HG02798 (cell line): ENCODE measurements around the gene RWDD3.

Experiments used
- ATAC-seq: cut with Tn5 transposase; IDR thresholded peaks from one replicate; pipeline ENCODE4 v1.9.1; 2021; ENCODE audit warnings: mild to moderate bottlenecking; ENCODE audit not compliant: unreplicated experiment, poor library complexity

The RWDD3 gene

GRCh38 chr1:95233737-95234500 is at the start of gene RWDD3:
RWDD3 (plus strand) TSS chr1:95234210; CDS start chr1:95234231, 21 bp downstream.
- ATAC-seq = peak; percentile 99

GRCh38 chr1:95186149-95186548 is 47.9 kb upstream of the RWDD3 start:
- ATAC-seq = no peak

GRCh38 chr1:95193591-95193990 is 40.4 kb upstream of the RWDD3 start:
- ATAC-seq = no peak

DNA sequence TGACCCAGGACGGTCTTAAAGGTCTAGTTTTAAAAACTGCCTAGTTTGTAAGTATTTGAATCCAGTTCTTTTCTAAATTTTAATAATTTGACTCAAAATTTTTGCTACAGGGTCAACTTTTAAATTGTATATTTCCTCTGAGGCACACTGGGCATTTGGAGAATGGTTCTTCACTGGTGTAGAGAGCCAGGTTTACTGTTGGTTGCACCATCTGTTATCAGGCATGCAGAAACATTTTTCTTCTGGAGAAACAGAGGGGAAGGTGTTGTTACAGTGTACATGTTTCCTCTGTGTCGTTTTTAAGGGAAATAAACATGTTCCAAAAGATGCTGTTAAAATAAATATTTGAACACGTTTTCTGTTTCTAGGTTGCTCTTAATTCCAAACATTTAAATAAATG is 39.0 kb upstream of the RWDD3 start:
- ATAC-seq = no peak

DNA sequence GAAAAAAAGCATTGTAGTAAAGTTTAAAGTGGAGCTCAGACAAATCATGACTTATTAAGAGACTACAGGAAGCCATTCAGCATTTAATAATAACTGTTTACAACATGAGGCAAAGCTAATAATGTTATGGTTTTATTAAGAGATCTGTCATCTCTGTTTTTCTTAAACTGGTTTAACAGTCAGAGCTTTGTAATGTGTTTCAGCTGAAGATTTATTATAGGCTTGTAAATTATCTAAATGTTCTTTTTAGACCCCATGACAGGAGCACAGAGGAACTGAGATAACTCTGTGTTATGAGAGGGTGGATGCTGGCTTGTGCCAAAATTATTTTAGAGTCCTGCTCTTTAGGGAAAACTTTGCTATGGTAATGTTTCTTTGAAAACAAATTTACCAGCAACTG is 38.0 kb upstream of the RWDD3 start:
- no peak for ATAC-seq

DNA sequence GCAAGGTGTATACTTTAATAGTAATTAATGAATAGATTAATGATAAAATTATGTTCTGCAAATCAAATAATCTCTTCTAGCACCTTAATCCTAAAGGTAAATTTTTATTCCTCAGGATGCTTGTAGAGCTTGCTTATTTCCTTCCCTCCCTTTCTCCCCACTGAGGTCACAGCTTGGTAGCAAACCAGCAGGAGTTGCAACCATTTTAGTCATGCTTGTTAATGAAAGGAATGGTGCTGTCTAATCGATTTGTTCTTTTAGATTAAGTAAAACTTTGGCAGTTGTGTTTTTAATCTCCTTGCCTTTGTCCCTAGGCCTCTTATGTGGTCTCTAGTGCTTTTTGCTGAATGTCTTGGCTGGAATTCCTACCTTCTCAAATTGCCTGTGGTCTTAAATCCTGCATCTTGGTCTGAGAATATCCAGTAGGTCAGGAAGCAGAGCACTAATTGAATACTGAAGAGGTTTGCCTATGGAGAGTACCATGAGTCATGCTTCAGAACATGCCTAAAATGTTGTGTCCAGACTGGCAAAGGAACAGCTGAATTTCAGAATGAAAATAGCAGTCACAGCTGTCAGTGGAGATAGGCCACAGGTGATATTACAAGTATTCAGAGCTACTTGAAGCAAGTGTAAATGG is 36.3 kb upstream of the RWDD3 start:
- no peak for ATAC-seq

DNA sequence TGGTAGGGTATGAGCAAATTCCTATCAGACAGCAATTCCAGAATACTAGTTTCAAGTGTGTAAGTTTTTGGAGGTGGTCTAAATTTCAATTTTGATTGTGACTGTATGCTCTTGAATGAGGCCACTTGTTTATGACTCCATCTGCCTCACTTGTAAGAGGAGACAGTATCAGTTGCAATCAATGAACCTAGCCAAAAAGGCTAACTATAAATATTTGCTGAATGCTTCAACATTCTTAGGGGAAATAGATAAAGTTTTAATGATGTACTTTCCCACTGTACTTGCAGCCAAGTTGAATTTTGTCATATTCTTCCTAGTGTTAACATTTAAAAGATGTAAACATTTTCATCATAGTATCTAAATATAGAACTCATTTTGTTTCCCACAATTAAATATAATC is 32.1 kb upstream of the RWDD3 start:
- ATAC-seq = no peak

- no peak for ATAC-seq
These were observed 30.0 kb upstream of the RWDD3 start for GRCh38 chr1:95203908-95204437.

- ATAC-seq = no peak
These were observed 27.5 kb upstream of the RWDD3 start for GRCh38 chr1:95206514-95206913.

GRCh38 chr1:95207223-95207935 is 26.6 kb upstream of the RWDD3 start:
- no peak for ATAC-seq

DNA sequence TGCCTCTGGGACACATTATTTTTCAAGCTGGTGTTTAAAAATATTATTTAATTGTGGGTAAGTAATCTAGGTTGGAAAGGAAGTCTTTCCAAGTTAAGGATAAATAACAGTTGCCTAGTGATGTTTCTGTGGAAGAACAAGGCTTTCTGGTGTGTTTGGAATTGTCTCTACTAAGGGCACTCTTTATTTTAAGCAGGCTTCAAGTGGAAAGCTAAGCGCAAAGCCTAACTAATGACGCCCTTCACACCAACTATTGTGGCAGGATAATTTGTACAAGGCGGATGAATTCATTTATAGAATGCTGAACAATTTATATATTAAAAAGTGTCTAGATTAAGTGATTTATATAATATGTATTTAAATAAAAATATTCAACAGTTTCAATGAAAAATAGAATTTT is 25.1 kb upstream of the RWDD3 start:
- no peak for ATAC-seq

DNA sequence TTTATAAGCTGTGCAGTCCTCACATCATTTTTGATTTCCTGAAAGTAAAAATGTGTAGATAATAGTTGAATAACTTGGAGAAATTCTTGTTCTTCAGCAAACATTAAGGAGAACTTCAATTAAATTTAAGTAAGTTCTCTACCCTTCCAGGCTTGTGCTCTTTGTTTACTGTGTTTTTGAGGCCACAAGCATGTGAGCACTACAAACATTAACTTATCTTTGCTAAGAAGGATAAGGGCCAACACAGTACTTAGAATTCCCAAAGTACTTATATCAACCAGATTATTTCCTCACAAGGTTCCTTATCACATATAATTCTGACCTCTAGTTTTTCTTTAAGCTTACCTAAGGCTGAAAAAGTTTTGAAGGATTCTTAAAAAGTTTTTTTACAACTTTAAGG is 24.7 kb upstream of the RWDD3 start:
- no peak for ATAC-seq

- ATAC-seq = no peak
These were observed 17.6 kb upstream of the RWDD3 start for GRCh38 chr1:95216292-95216990.

GRCh38 chr1:95217371-95217770 is 16.6 kb upstream of the RWDD3 start:
- no peak for ATAC-seq

GRCh38 chr1:95219407-95219806 is 14.6 kb upstream of the RWDD3 start:
- ATAC-seq = no peak

GRCh38 chr1:95221306-95221705 is 12.7 kb upstream of the RWDD3 start:
- ATAC-seq = no peak

DNA sequence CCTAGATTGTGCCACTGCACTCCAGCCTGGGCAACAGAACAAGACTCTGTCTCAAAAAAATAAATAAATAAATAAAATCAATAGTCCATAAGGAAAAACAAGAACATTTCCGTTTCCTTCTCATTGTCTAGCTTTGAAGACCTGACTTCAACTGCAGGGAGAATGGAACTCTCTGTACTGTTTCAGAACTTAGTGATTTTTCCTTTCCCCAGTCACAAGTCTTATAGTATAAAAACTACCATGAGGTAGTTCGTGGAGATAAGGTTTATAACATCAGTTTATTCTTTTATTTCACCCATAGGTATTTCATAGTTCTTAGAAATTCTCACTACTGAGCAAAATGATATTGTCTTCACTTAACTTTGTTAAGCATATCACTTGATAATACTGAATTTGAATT is 11.4 kb upstream of the RWDD3 start:
- ATAC-seq = no peak

GRCh38 chr1:95223110-95223509 is 10.9 kb upstream of the RWDD3 start:
- no peak for ATAC-seq

GRCh38 chr1:95226781-95227660 is 7.0 kb upstream of the RWDD3 start:
- no peak for ATAC-seq

GRCh38 chr1:95229037-95229436 is 5.0 kb upstream of the RWDD3 start:
- no peak for ATAC-seq
